Epithelial cell of esophagus (primary cell): ENCODE results near the gene PLA2G4D.

Source experiments
- DNase-seq: peaks from one replicate; pipeline ENCODE4 v3.0.0; 2010; ENCODE audit warnings: low read depth
- H3K4me3 ChIP-seq: 2 replicates; pipeline ENCODE4 v1.5.1; 2011; ENCODE audit warnings: mild to moderate bottlenecking, low read length, control low read depth
- CTCF ChIP-seq: IDR thresholded peaks from 2 replicates; pipeline ENCODE4 v1.5.1; 2011; ENCODE audit warnings: low read depth, mild to moderate bottlenecking, low read length, control low read depth, inconsistent platforms; ENCODE audit not compliant: insufficient read depth; ENCODE audit errors: missing control alignments

PLA2G4D gene

GRCh38 chr15:42046597-42046996 lies 47.8 kb downstream of the PLA2G4D start:
- no peak overlapping the region for H3K4me3 ChIP-seq
- DNase-seq: no peak
- no peak for TF ChIP-seq CTCF

GRCh38 chr15:42045211-42045615 lies 49.1 kb downstream of the PLA2G4D start:
- DNase-seq: no peak
- no peak overlapping the region for H3K4me3 ChIP-seq
- TF ChIP-seq CTCF: no peak

GRCh38 chr15:42042602-42043400 lies 51.6 kb downstream of the PLA2G4D start:
- H3K4me3 ChIP-seq: no peak overlapping the region
- TF ChIP-seq CTCF: no peak
- DNase-seq: no peak

- no peak for TF ChIP-seq CTCF
- H3K4me3 ChIP-seq: no peak overlapping the region
- DNase-seq: no peak
Observed at GRCh38 chr15:42038401-42038800, 56.0 kb downstream of the PLA2G4D start.

GRCh38 chr15:42037656-42038055 lies 56.7 kb downstream of the PLA2G4D start:
- peak; percentile 84 for DNase-seq
- TF ChIP-seq CTCF: no peak
- H3K4me3 ChIP-seq: no peak overlapping the region

GRCh38 chr15:42036966-42037365 lies 57.4 kb downstream of the PLA2G4D start:
- TF ChIP-seq CTCF: no peak
- H3K4me3 ChIP-seq: no peak overlapping the region
- no peak for DNase-seq
